ENCODE data around the gene STX18.

- TF ChIP-seq POLR2AphosphoS5 (IDR thresholded peaks at IDR 0.05; ENCODE audit: insufficient read depth, low read depth, low read length): no peak
- TF ChIP-seq CTCF (IDR thresholded peaks at IDR 0.05; ENCODE audit: extremely low read depth in 1 of 2, insufficient read depth in 1 of 2, low read depth in 1 of 2, low read length in 2 of 2): no peak
- TF ChIP-seq MAX (IDR thresholded peaks at IDR 0.05; ENCODE audit: insufficient read depth, insufficient read length): no peak
- TF ChIP-seq EZH2 (IDR thresholded peaks at IDR 0.05; ENCODE audit: borderline replicate concordance, low read depth, low read length, severe bottlenecking): no peak
- TF ChIP-seq FOS (IDR thresholded peaks at IDR 0.05; ENCODE audit: borderline replicate concordance, insufficient read depth, low read length): no peak
- no peak for TF ChIP-seq POLR2A (IDR thresholded peaks at IDR 0.05; ENCODE audit: low read depth, low read length)
- no peak for TF ChIP-seq JUN (IDR thresholded peaks at IDR 0.05; ENCODE audit: borderline replicate concordance, insufficient read depth, insufficient read length, low read depth)
Observed at GRCh38 chr4:4521731-4522130, 20.1 kb downstream of the STX18 start.
